Kidney (tissue), 14 donors: ENCODE data around the gene TTC1. TPM values are rescaled to one million over a fixed set of nuclear protein-coding genes. Genes with fewer than 3 reads are reported as not detected.
A peak's percentile ranks its signal among the peaks of the same experiment; 100 is the strongest.

Experiments
- DNase-seq, 5 donors: peaks; one replicate each; pipeline ENCODE4 v3.0.0-alpha.2; 2013 to 2020
- FAIRE-seq: peaks from 2 replicates; lab custom pipeline; 2012; peaks lifted over from hg19 to GRCh38; lab: Jason Lieb, UNC
- H3K27ac ChIP-seq, 2 donors: one replicate each; pipeline ENCODE4 v1.7.0; 2013; ENCODE audit warnings: low read depth in 2 of 2, low read length in 2 of 2, inconsistent platforms in 1 of 2
- H3K27me3 ChIP-seq: one replicate; pipeline ENCODE4 v1.7.1; 2013; ENCODE audit warnings: low read length, inconsistent platforms; ENCODE audit not compliant: control insufficient read depth, insufficient read depth
- H3K36me3 ChIP-seq, 3 donors: one replicate each; pipeline versions ENCODE4 v1.7.0 to v1.7.1; 2013; ENCODE audit warnings: low read length in 3 of 3, control low read depth in 1 of 3, inconsistent platforms in 1 of 3; ENCODE audit not compliant: insufficient read depth in 3 of 3, control insufficient read depth in 2 of 3
- H3K4me1 ChIP-seq, 3 donors: one replicate each; pipeline versions ENCODE4 v1.7.0 to v1.7.1; 2013; ENCODE audit warnings: low read length in 3 of 3, inconsistent platforms in 1 of 3, low read depth in 1 of 3; ENCODE audit not compliant: control insufficient read depth in 2 of 3, insufficient read depth in 2 of 3
- H3K4me3 ChIP-seq, 3 donors: one replicate each; pipeline versions ENCODE4 v1.7.0 to v1.8.1; 2013; ENCODE audit warnings: low read length in 3 of 3, control low read depth in 1 of 3, inconsistent platforms in 1 of 3
- H3K9ac ChIP-seq, 3 donors: one replicate each; pipeline versions ENCODE4 v1.7.0 to v1.7.1; 2013; ENCODE audit warnings: low read length in 3 of 3, control low read depth in 1 of 3, inconsistent platforms in 1 of 3
- H3K9me3 ChIP-seq, 3 donors: one replicate each; pipeline versions ENCODE4 v1.7.0 to v1.7.1; 2013; ENCODE audit warnings: low read length in 3 of 3, control low read depth in 1 of 3, inconsistent platforms in 1 of 3; ENCODE audit not compliant: control insufficient read depth in 2 of 3, insufficient read depth in 1 of 3
- CTCF ChIP-seq: IDR thresholded peaks from 3 replicates; pipeline ENCODE4 v1.5.1; 2012; ENCODE audit warnings: mild to moderate bottlenecking, moderate library complexity, borderline replicate concordance; ENCODE audit not compliant: insufficient read depth; ENCODE audit errors: extremely low read depth
- intact Hi-C: fragments of 100-400 bp; cut with DNase I; formaldehyde crosslinking; loops from one replicate; pipeline ENCODE4 v1.11.1; 2022
- polyA plus RNA-seq: library from polyadenylated mRNA; stranded (reverse); fragments of 350-450 nt; fragmentation: Illumina TruSeq; extraction: RNeasy Lipid Tissue Mini Kit (QIAGEN cat#74804); gene quantifications from one replicate; pipeline ENCODE4 v1.2.3, GENCODE V29; 2014; ENCODE audit warnings: low read depth, low replicate concordance; ENCODE audit not compliant: insufficient read depth
- total RNA-seq: library from RNA; stranded (reverse); fragmentation: NEBNext Ultra II Directional; extraction: Animal tissue kit (Norgen Biotek cat#: 25700); gene quantifications from one replicate; pipeline ENCODE4 v1.2.1, GENCODE V29; 2021
- donor health status: control.
- donor health status: control.
- donor health status: control.
- donor health status: control.
- donor health status: control.
- donor health status: DM: yes; HTN: yes; CAD: no.
- donor health status: Normal renal cell carcinoma (clear cell type).

Gene TTC1
- total and polyA plus RNA-seq, 2 donors from 2014 or later = 41.4 to 94.4 TPM

GRCh38 chr5:159969966-159970365 lies 39.0 kb upstream of the TTC1 start:
- Histone ChIP-seq H3K27ac (no peak overlapping the region), H3K9ac (no peak overlapping the region), H3K9me3 (no peaks in the 10 kb centered on the region), H3K4me1 (peaks cover 0 to 6% (median 0%) of the 10 kb centered on the region in 3 donors), H3K27me3 (peaks cover 25% of the 10 kb centered on the region), H3K36me3 (peaks cover 0 to 1% (median 0%) of the 10 kb centered on the region in 3 donors), H3K4me3 (no peak overlapping the region)
- no peak for TF ChIP-seq CTCF
- DNase-seq (no peak), FAIRE-seq (no peak)
- intact Hi-C loops = loop anchor here (10.0 kb wide), 1 partner anchor 525 kb away; no protein-coding TSS in a partner anchor

GRCh38 chr5:159971038-159971437 lies 37.9 kb upstream of the TTC1 start:
- intact Hi-C loops = no loop called here
- Histone ChIP-seq H3K9ac (no peak overlapping the region), H3K4me1 (peaks cover 0 to 6% (median 5%) of the 10 kb centered on the region in 3 donors), H3K27ac (no peak overlapping the region), H3K36me3 (no peaks in the 10 kb centered on the region), H3K27me3 (peaks cover 25% of the 10 kb centered on the region), H3K9me3 (no peaks in the 10 kb centered on the region), H3K4me3 (no peak overlapping the region)
- DNase-seq (no peak), FAIRE-seq (no peak)
- no peak for TF ChIP-seq CTCF

- H3K27ac ChIP-seq = no peak overlapping the region
- H3K9me3 ChIP-seq = no peaks in the 10 kb centered on the region
- no peaks in the 10 kb centered on the region for H3K36me3 ChIP-seq
- intact Hi-C loops = no loop called here
- no peak for FAIRE-seq
- peaks cover 25% of the 10 kb centered on the region for H3K27me3 ChIP-seq
- no peak overlapping the region for H3K4me3 ChIP-seq
- no peak for DNase-seq
- no peak overlapping the region for H3K9ac ChIP-seq
- TF ChIP-seq CTCF = no peak
- peaks cover 0 to 6% (median 5%) of the 10 kb centered on the region in 3 donors for H3K4me1 ChIP-seq
These were observed 37.4 kb upstream of the TTC1 start for GRCh38 chr5:159971514-159971913.

- FAIRE-seq (no peak), DNase-seq (peak; percentile 55 to 75 (median 68))
- H3K4me3 ChIP-seq = no peak overlapping the region
- intact Hi-C loops = no loop called here
- no peak for TF ChIP-seq CTCF
- H3K27me3 ChIP-seq = peaks cover 25% of the 10 kb centered on the region
- no peaks in the 10 kb centered on the region for H3K36me3 ChIP-seq
- H3K9me3 ChIP-seq = no peaks in the 10 kb centered on the region
- peaks cover 0 to 6% (median 5%) of the 10 kb centered on the region in 3 donors for H3K4me1 ChIP-seq
- H3K27ac ChIP-seq = no peak overlapping the region
- no peak overlapping the region for H3K9ac ChIP-seq
These were observed 36.9 kb upstream of the TTC1 start for GRCh38 chr5:159971931-159972461.
